Suprapubic skin (tissue), 4 donors: ENCODE results near the gene KCNA1. TPM values are rescaled to one million over a fixed set of nuclear protein-coding genes. Genes with fewer than 3 reads are reported as not detected.

Experiments
- DNase-seq, 2 donors: peaks; one replicate each; pipeline ENCODE4 v3.0.0-alpha.2; 2019; ENCODE audit warnings: low spot score in 2 of 2
- H3K27ac ChIP-seq: fragments of 200-600 bp; sonication (generic); one replicate; pipeline ENCODE4 v1.5.1; 2019
- H3K27me3 ChIP-seq: fragments of 200-600 bp; sonication (generic); one replicate; pipeline ENCODE4 v1.5.1; 2019
- H3K36me3 ChIP-seq: fragments of 200-600 bp; sonication (generic); one replicate; pipeline ENCODE4 v1.5.1; 2019
- H3K4me1 ChIP-seq: fragments of 200-600 bp; sonication (generic); one replicate; pipeline ENCODE4 v1.5.1; 2019
- H3K4me3 ChIP-seq: fragments of 200-600 bp; sonication (generic); one replicate; pipeline ENCODE4 v1.5.1; 2019; ENCODE audit warnings: mild to moderate bottlenecking
- H3K9me3 ChIP-seq: fragments of 200-600 bp; sonication (generic); one replicate; pipeline ENCODE4 v1.5.1; 2019
- EP300 ChIP-seq: sonication (generic); formaldehyde crosslinking; IDR thresholded peaks from one replicate; pipeline ENCODE4 v1.6.1; 2017; ENCODE audit warnings: antibody characterized with exemption
- POLR2A ChIP-seq, 2 donors: fragments of 450-650 bp; IDR thresholded peaks; one replicate each; pipeline ENCODE4 v1.6.1; 2017; ENCODE audit warnings: antibody characterized with exemption in 2 of 2, mild to moderate bottlenecking in 2 of 2, moderate library complexity in 2 of 2
- POLR2AphosphoS5 ChIP-seq, 3 donors: sonication (generic); formaldehyde crosslinking; IDR thresholded peaks; one replicate each; pipeline ENCODE4 v1.6.1; 2017; ENCODE audit warnings: antibody characterized with exemption in 3 of 3
- WGBS: methylation state at CpG from one replicate; pipeline ENCODE4 v1.1.5; 2018; 5-methylcytosine and 5-hydroxymethylcytosine counted together
- total RNA-seq, 4 donors: library from RNA; depleted of rRNA; stranded (reverse); fragments of >200 nt; gene quantifications; one replicate each; pipeline ENCODE4 v1.1.0, GENCODE V29; 2016
- TF ChIP-seq, protein P1 (sequence below), 2 donors: fragments of 200-600 bp in 1 of 2; fragments of 450-650 bp in 1 of 2; sonication (generic) in 1 of 2; IDR thresholded peaks; one replicate each; pipeline ENCODE4 v1.5.1; 2016 to 2019; ENCODE audit warnings: antibody characterized with exemption in 2 of 2, mild to moderate bottlenecking in 1 of 2, moderate library complexity in 1 of 2

Gene KCNA1
- not detected for total RNA-seq

GRCh38 chr12:4909734-4910501 is at the start of gene KCNA1:
KCNA1 (plus strand) TSS chr12:4909905; CDS start chr12:4911379, 1,474 bp downstream.
- H3K4me3 ChIP-seq = peak within 1 kb of the TSS; percentile 55
- H3K36me3 ChIP-seq = no peaks in the 10 kb centered on the region
- H3K4me1 ChIP-seq = peaks cover 30% of the 10 kb centered on the region
- H3K27me3 ChIP-seq = peaks cover 91% of the 10 kb centered on the region
- WGBS = 0% methylated on average over 1 of the region's 67 CpGs
- no peak for DNase-seq
- no peak within 1 kb of the TSS for H3K27ac ChIP-seq
- H3K9me3 ChIP-seq = no peaks in the 10 kb centered on the region
- TF ChIP-seq, protein P1, sequence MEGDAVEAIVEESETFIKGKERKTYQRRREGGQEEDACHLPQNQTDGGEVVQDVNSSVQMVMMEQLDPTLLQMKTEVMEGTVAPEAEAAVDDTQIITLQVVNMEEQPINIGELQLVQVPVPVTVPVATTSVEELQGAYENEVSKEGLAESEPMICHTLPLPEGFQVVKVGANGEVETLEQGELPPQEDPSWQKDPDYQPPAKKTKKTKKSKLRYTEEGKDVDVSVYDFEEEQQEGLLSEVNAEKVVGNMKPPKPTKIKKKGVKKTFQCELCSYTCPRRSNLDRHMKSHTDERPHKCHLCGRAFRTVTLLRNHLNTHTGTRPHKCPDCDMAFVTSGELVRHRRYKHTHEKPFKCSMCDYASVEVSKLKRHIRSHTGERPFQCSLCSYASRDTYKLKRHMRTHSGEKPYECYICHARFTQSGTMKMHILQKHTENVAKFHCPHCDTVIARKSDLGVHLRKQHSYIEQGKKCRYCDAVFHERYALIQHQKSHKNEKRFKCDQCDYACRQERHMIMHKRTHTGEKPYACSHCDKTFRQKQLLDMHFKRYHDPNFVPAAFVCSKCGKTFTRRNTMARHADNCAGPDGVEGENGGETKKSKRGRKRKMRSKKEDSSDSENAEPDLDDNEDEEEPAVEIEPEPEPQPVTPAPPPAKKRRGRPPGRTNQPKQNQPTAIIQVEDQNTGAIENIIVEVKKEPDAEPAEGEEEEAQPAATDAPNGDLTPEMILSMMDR (IDR thresholded peaks at IDR 0.05) = no peak
- TF ChIP-seq POLR2A (IDR thresholded peaks at IDR 0.05) (no peak), POLR2AphosphoS5 (IDR thresholded peaks at IDR 0.05) (no peak), EP300 (no peak)

- no peak overlapping the region for H3K27ac ChIP-seq
- 95% methylated on average over 4 of the region's 6 CpGs for WGBS
- TF ChIP-seq POLR2A (IDR thresholded peaks at IDR 0.05) (no peak), POLR2AphosphoS5 (IDR thresholded peaks at IDR 0.05) (no peak), EP300 (no peak)
- TF ChIP-seq, protein P1 (IDR thresholded peaks at IDR 0.05) = no peak
Observed at GRCh38 chr12:4860741-4861140, 49.0 kb upstream of the KCNA1 start.

GRCh38 chr12:4862809-4863208 is 46.9 kb upstream of the KCNA1 start:
- Histone ChIP-seq H3K4me3 (no peak overlapping the region), H3K27me3 (peaks cover 49% of the 10 kb centered on the region), H3K27ac (no peak overlapping the region), H3K9me3 (no peaks in the 10 kb centered on the region), H3K36me3 (no peaks in the 10 kb centered on the region), H3K4me1 (peaks cover 8% of the 10 kb centered on the region)
- WGBS = 90% methylated on average over 2 of the region's 2 CpGs
- TF ChIP-seq POLR2AphosphoS5 (IDR thresholded peaks at IDR 0.05) = no peak
- TF ChIP-seq, protein P1 (IDR thresholded peaks at IDR 0.05) = no peak
- no peak for TF ChIP-seq POLR2A (IDR thresholded peaks at IDR 0.05)
- no peak for TF ChIP-seq EP300
- no peak for DNase-seq

More at GRCh38 chr12:4860741-4861140, 49.0 kb upstream of the KCNA1 start:
- H3K36me3 ChIP-seq = no peaks in the 10 kb centered on the region
- DNase-seq = no peak
- no peak overlapping the region for H3K4me3 ChIP-seq
- peaks cover 9% of the 10 kb centered on the region for H3K4me1 ChIP-seq
- no peaks in the 10 kb centered on the region for H3K9me3 ChIP-seq
- peaks cover 40% of the 10 kb centered on the region for H3K27me3 ChIP-seq

- H3K27me3 ChIP-seq = peaks cover 57% of the 10 kb centered on the region
- 69% methylated on average over 9 of the region's 9 CpGs for WGBS
- no peak for DNase-seq
Observed at GRCh38 chr12:4864575-4864974, 45.1 kb upstream of the KCNA1 start.

GRCh38 chr12:4865246-4865645 is 44.5 kb upstream of the KCNA1 start:
- Histone ChIP-seq H3K4me3 (no peak overlapping the region), H3K36me3 (no peaks in the 10 kb centered on the region), H3K4me1 (no peaks in the 10 kb centered on the region), H3K9me3 (no peaks in the 10 kb centered on the region), H3K27ac (no peak overlapping the region), H3K27me3 (peaks cover 52% of the 10 kb centered on the region)
- TF ChIP-seq, protein P1 (IDR thresholded peaks at IDR 0.05) = no peak
- TF ChIP-seq POLR2AphosphoS5 (IDR thresholded peaks at IDR 0.05) = no peak
- 69% methylated on average over 5 of the region's 5 CpGs for WGBS
- DNase-seq = no peak

More at GRCh38 chr12:4864575-4864974, 45.1 kb upstream of the KCNA1 start:
- H3K4me1 ChIP-seq = no peaks in the 10 kb centered on the region
- TF ChIP-seq POLR2A (IDR thresholded peaks at IDR 0.05) (no peak), POLR2AphosphoS5 (IDR thresholded peaks at IDR 0.05) (no peak), EP300 (no peak)
- TF ChIP-seq, protein P1 (IDR thresholded peaks at IDR 0.05) = no peak
- H3K4me3 ChIP-seq = no peak overlapping the region
- H3K36me3 ChIP-seq = no peaks in the 10 kb centered on the region
- no peaks in the 10 kb centered on the region for H3K9me3 ChIP-seq
- no peak overlapping the region for H3K27ac ChIP-seq
